NB4 (cell line): ENCODE measurements around the gene HDAC1.
A peak's percentile ranks its signal among the peaks of the same experiment; 100 is the strongest.

ENCODE experiments used
- DNase-seq: peaks from one replicate; pipeline ENCODE4 v3.0.0; 2010; ENCODE audit warnings: low read depth
- H3K4me3 ChIP-seq: one replicate; pipeline ENCODE4 v1.5.1; 2011; ENCODE audit warnings: mild to moderate bottlenecking, low read depth, low read length, moderate library complexity
- MAX ChIP-seq: IDR thresholded peaks from 2 replicates; pipeline ENCODE4 v1.6.1; 2011; ENCODE audit warnings: low read depth, low read length
- MYC ChIP-seq: IDR thresholded peaks from 2 replicates; pipeline ENCODE4 v1.6.1; 2011; ENCODE audit warnings: low read depth, low read length
- POLR2A ChIP-seq: IDR thresholded peaks from 2 replicates; pipeline ENCODE4 v1.6.1; 2011; ENCODE audit warnings: mild to moderate bottlenecking; ENCODE audit not compliant: insufficient read length; ENCODE audit errors: extremely low read depth
- TF ChIP-seq, protein P1 (sequence below): IDR thresholded peaks from one replicate; pipeline ENCODE4 v1.5.1; 2012; ENCODE audit warnings: low read depth, low read length

The HDAC1 gene

GRCh38 chr1:32307324-32307723 is 15.4 kb downstream of the HDAC1 start:
- DNase-seq, result peak; percentile 35
- no peak overlapping the region for H3K4me3 ChIP-seq
- TF ChIP-seq MAX, result no peak
- TF ChIP-seq MYC, result no peak

GRCh38 chr1:32309960-32310359 is 18.1 kb downstream of the HDAC1 start:
- no peak overlapping the region for H3K4me3 ChIP-seq
- no peak for DNase-seq
- TF ChIP-seq MYC, result no peak
- TF ChIP-seq, protein P1, sequence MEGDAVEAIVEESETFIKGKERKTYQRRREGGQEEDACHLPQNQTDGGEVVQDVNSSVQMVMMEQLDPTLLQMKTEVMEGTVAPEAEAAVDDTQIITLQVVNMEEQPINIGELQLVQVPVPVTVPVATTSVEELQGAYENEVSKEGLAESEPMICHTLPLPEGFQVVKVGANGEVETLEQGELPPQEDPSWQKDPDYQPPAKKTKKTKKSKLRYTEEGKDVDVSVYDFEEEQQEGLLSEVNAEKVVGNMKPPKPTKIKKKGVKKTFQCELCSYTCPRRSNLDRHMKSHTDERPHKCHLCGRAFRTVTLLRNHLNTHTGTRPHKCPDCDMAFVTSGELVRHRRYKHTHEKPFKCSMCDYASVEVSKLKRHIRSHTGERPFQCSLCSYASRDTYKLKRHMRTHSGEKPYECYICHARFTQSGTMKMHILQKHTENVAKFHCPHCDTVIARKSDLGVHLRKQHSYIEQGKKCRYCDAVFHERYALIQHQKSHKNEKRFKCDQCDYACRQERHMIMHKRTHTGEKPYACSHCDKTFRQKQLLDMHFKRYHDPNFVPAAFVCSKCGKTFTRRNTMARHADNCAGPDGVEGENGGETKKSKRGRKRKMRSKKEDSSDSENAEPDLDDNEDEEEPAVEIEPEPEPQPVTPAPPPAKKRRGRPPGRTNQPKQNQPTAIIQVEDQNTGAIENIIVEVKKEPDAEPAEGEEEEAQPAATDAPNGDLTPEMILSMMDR, result no peak
- no peak for TF ChIP-seq POLR2A
- TF ChIP-seq MAX, result no peak

GRCh38 chr1:32311709-32312393 is 20.0 kb downstream of the HDAC1 start:
- no peak overlapping the region for H3K4me3 ChIP-seq
- no peak for DNase-seq
- TF ChIP-seq, protein P1, result no peak
- no peak for TF ChIP-seq MYC
- TF ChIP-seq POLR2A, result no peak
- no peak for TF ChIP-seq MAX

GRCh38 chr1:32316903-32317277 is 25.0 kb downstream of the HDAC1 start:
- no peak for TF ChIP-seq MYC
- TF ChIP-seq, protein P1, result no peak
- TF ChIP-seq MAX, result no peak
- TF ChIP-seq POLR2A, result no peak
- no peak overlapping the region for H3K4me3 ChIP-seq
- no peak for DNase-seq

GRCh38 chr1:32318127-32318869 is 26.4 kb downstream of the HDAC1 start:
- no peak for DNase-seq
- H3K4me3 ChIP-seq, result no peak overlapping the region
- TF ChIP-seq MYC (no peak), POLR2A (no peak), MAX (no peak)
- TF ChIP-seq, protein P1, result no peak

DNA sequence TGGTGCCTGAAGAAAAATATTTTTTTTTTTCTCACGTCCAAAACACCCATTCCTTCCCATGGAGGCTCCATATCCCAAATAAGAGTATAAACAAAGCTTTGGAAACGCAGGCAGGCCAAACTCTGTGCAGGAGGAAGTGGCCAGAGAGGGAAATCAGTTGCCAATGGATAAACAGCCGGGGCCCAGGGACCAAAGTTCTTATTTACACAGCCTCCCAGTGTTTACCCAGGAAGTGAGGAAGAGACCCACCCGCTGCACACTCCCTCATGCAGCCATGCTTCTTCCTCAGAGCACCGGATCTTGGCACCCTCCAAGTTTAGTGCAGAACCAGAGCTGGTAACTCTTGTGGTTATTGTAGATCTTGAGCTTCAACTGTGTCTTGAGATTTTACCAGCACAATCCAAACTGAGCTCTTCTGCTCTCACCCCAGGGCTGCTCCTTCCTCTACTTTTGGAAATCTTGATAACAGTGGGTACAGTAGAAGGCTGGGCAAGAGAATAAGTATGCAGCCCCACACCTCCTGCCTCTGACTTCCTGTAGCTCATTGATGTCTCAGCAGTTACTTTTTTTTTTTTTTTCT is 29.9 kb downstream of the HDAC1 start:
- TF ChIP-seq POLR2A, result no peak
- TF ChIP-seq MAX, result no peak
- TF ChIP-seq MYC, result no peak
- TF ChIP-seq, protein P1, result no peak
- H3K4me3 ChIP-seq, result no peak overlapping the region
- no peak for DNase-seq
